Measurements from ENCODE around the gene ITGB5.

DNA sequence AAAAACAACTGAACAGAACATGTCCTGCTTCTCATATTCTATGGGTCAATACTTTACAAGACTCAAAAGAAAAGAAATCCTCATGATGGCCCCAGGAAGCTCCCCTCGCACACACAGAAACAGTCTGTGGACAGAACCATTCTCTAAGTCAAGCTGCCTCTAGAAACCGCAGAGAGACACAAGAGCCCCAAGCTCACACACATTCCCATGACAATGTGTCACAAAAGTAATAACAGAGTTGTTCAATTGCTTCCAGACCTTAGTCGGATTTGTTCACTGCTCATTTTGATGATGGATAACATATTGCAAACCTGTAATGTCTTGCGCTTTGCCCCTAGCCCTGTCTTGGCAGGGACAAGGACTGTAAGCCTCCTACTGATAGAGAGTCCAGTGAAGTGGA is 96.0 kb downstream of the ITGB5 start:
- TF ChIP-seq EZH2phosphoT487 (IDR thresholded peaks at IDR 0.05; ENCODE audit: borderline replicate concordance) = no peak
- TF ChIP-seq, protein P1, sequence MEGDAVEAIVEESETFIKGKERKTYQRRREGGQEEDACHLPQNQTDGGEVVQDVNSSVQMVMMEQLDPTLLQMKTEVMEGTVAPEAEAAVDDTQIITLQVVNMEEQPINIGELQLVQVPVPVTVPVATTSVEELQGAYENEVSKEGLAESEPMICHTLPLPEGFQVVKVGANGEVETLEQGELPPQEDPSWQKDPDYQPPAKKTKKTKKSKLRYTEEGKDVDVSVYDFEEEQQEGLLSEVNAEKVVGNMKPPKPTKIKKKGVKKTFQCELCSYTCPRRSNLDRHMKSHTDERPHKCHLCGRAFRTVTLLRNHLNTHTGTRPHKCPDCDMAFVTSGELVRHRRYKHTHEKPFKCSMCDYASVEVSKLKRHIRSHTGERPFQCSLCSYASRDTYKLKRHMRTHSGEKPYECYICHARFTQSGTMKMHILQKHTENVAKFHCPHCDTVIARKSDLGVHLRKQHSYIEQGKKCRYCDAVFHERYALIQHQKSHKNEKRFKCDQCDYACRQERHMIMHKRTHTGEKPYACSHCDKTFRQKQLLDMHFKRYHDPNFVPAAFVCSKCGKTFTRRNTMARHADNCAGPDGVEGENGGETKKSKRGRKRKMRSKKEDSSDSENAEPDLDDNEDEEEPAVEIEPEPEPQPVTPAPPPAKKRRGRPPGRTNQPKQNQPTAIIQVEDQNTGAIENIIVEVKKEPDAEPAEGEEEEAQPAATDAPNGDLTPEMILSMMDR (IDR thresholded peaks at IDR 0.05 in 2 of 3, conservative IDR thresholded peaks at IDR 0.05 in 1 of 3; ENCODE audit: borderline replicate concordance in 1 of 3, insufficient read depth in 1 of 3, low read depth in 2 of 3, low read length in 2 of 3) = no peak
- TF ChIP-seq, protein P2, sequence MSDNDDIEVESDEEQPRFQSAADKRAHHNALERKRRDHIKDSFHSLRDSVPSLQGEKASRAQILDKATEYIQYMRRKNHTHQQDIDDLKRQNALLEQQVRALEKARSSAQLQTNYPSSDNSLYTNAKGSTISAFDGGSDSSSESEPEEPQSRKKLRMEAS (IDR thresholded peaks at IDR 0.05) = no peak
- TF ChIP-seq CBX3 (IDR thresholded peaks at IDR 0.05; ENCODE audit: low read depth) = no peak
- no peak for TF ChIP-seq ZFX (IDR thresholded peaks at IDR 0.05)
- TF ChIP-seq EGR1 (IDR thresholded peaks at IDR 0.05; ENCODE audit: low read depth) = no peak
- TF ChIP-seq POLR2A (IDR thresholded peaks at IDR 0.05; ENCODE audit: borderline replicate concordance, extremely low read depth, insufficient read depth, insufficient read length) = no peak
- TF ChIP-seq ZBTB33 (IDR thresholded peaks at IDR 0.05; ENCODE audit: extremely low read depth, insufficient replicate concordance, low read length) = no peak
- TF ChIP-seq EZH2 (IDR thresholded peaks at IDR 0.05) = no peak
- TF ChIP-seq YY1 (IDR thresholded peaks at IDR 0.05; ENCODE audit: extremely low read depth, insufficient replicate concordance, low read depth, low read length) = no peak
- no peak for TF ChIP-seq FOSL1 (IDR thresholded peaks at IDR 0.05; ENCODE audit: low read depth)
- TF ChIP-seq RAD21 (IDR thresholded peaks at IDR 0.05; ENCODE audit: low read depth) = no peak
